ENCODE results near the gene ASB3.

The ASB3 gene

DNA sequence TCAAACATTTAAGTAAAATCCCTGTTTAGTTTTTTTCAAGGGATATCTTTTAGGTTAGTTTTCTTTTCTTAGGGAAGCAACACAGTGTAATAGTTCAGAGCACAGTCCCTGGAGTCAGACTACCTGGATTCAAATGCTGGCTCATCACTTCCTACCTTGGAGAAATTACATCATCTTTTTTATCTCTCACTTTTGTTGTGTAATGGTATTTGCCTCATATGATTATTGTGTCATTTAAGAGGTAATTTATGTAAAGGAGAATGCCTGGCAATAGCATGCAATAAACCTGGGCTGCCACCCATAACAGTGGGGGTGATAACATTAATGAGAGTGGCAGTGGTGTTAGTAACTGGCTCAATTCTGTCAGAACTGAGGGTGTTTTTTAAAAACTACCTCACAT, 26.4 kb upstream of the ASB3 start:
- TF ChIP-seq, protein P1, sequence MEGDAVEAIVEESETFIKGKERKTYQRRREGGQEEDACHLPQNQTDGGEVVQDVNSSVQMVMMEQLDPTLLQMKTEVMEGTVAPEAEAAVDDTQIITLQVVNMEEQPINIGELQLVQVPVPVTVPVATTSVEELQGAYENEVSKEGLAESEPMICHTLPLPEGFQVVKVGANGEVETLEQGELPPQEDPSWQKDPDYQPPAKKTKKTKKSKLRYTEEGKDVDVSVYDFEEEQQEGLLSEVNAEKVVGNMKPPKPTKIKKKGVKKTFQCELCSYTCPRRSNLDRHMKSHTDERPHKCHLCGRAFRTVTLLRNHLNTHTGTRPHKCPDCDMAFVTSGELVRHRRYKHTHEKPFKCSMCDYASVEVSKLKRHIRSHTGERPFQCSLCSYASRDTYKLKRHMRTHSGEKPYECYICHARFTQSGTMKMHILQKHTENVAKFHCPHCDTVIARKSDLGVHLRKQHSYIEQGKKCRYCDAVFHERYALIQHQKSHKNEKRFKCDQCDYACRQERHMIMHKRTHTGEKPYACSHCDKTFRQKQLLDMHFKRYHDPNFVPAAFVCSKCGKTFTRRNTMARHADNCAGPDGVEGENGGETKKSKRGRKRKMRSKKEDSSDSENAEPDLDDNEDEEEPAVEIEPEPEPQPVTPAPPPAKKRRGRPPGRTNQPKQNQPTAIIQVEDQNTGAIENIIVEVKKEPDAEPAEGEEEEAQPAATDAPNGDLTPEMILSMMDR (IDR thresholded peaks at IDR 0.05; ENCODE audit: low read depth, low read length, missing control alignments): no peak
- no peak overlapping the region for H3K4me3 ChIP-seq (ENCODE audit: low read depth, low read length)
- no peak for DNase-seq (ENCODE audit: low read depth)

DNA sequence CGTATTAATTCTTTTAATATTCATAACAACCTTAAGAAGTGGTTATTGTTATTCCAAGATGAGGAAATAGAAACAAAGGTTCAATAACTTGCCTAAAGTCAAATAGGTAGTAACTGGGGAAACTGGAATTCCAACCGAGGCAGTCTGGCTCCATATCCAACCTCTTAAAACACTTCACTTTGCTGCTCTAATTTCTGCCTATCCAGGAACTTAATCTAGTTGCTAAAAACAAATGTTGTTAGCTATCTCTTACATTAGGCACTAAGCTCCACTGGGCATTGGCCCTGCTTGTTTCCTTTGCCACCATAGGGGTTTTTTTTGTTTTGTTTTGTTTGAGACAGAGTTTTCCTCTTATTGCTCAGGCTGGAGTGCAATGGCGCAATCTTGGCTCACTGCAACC, 24.8 kb upstream of the ASB3 start:
- no peak overlapping the region for H3K4me3 ChIP-seq (ENCODE audit: low read depth, low read length)
- DNase-seq (ENCODE audit: low read depth): no peak
- TF ChIP-seq, protein P1 (IDR thresholded peaks at IDR 0.05; ENCODE audit: low read depth, low read length, missing control alignments): no peak

DNA sequence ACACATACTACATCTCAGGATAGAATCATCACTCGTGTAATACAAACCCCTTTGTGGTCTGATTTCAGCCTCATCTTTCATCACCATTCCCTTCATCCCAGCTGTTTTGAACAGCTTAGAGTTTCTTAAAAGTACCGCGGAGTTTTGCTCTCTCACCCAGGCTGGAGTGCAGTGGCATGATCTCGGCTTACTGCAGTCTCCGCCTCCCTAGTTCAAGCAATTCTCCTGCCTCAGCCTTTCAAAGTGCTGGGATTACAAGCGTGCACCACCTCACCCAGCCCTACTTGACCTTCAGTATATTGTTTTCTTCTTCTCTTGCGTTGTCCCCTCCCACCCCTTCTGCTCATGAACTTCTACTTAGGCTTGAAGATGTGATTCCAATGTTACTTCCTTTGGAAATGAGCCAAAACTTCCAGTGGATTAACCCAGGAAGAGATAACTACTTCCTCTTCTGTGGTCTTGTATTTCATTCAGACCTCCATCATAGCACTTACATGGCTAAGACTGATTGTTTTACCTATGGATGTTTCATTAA, 15.9 kb upstream of the ASB3 start:
- TF ChIP-seq, protein P1 (IDR thresholded peaks at IDR 0.05; ENCODE audit: low read depth, low read length, missing control alignments): no peak
- DNase-seq (ENCODE audit: low read depth): no peak
- no peak overlapping the region for H3K4me3 ChIP-seq (ENCODE audit: low read depth, low read length)

DNA sequence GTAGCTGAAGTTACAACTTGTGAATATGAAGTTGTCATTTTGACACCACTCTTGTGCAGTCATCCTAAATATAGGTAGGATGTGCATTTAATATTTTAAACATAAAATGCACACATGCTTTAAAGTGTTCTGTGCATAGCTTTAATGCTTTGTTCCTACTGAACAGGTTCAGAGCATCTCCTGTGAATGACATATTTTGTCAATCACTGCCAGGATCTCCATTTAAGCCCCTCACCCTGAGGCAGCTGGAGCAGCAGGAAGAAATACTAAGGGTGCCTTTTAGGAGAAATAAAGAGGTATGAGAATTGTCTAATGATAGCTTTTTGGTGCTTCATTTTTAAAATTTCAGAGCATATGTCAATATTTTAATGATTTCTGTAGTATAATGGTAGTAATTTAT, 14.8 kb upstream of the ASB3 start:
- TF ChIP-seq, protein P1 (IDR thresholded peaks at IDR 0.05; ENCODE audit: low read depth, low read length, missing control alignments): no peak
- no peak for DNase-seq (ENCODE audit: low read depth)
- H3K4me3 ChIP-seq (ENCODE audit: low read depth, low read length): no peak overlapping the region

DNA sequence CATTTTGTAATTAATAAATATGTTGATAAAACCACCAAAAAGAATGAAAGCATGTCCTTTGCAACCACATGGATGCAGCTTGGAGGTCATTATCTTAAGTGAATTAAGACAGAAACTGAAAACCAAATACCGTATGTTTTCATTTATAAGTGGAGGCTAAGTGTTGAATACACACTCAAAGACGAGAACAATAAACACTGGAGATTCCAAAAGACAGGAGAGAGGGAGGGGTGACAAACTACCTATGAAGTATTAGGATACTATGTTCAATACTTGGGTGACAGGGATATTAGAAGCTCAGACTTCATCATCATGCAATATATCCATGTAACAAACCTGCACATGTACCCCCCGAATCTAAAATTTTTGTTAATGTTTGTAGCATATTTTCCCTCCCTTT, 7.1 kb upstream of the ASB3 start:
- TF ChIP-seq, protein P1 (IDR thresholded peaks at IDR 0.05; ENCODE audit: low read depth, low read length, missing control alignments): no peak
- no peak overlapping the region for H3K4me3 ChIP-seq (ENCODE audit: low read depth, low read length)
- DNase-seq (ENCODE audit: low read depth): no peak

DNA sequence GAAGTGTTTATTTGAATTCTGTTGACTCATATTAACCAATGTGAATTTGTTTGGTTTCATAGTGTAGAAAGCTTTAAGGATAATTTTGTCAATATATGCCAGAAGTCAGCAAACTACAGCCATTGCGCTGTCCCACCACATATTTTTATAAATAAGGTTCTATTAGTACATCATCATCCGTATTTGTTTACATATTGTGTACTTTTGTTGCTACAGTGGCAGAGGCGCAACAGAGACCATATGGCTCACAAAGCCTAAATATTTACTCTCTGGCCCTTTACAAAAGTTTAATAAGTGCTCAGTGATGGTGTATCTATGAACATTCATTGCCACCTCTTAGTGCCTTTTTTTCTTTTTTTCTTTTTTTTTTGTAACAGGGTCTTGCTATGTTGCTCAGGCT, 6.5 kb upstream of the ASB3 start:
- TF ChIP-seq, protein P1 (IDR thresholded peaks at IDR 0.05; ENCODE audit: low read depth, low read length, missing control alignments): no peak
- H3K4me3 ChIP-seq (ENCODE audit: low read depth, low read length): no peak overlapping the region
- no peak for DNase-seq (ENCODE audit: low read depth)

DNA sequence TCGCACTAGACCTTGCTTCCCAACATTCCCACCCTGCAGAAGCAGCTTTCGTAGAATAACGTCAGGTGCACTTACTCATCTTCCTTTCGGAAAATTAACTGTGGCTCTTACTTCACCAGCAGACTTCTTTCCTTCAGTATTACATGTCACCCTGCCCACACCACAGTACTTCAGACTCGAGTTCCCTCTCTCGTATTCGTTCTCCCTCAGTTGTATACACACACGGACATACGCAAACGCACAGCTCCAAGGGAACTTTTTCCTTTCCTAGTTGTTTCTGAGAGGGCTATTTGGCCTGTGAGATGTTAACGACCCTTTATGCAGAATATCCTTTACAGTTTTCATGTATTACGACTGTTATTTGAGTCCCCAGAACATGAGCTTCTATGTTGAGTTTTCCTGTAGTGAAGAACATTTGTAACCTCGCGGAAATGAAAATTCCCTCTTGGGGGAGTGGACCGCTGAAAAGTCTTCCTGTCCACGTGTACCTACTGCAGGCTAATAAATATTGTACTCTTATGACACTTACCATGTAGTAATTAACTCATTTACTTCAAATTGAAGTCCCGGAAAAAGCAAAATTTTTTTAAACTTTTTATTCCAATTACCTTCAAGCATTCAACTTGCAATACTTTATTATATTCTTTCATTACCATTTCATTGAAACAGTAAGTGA, 999 bp upstream of the ASB3 start:
- TF ChIP-seq, protein P1 (IDR thresholded peaks at IDR 0.05; ENCODE audit: low read depth, low read length, missing control alignments): no peak
- DNase-seq (ENCODE audit: low read depth): no peak
- peak overlapping the region; percentile 74 for H3K4me3 ChIP-seq (ENCODE audit: low read depth, low read length)

All from GM12864 (cell line).